ENCODE data around the gene LAX1. TPM values are rescaled to one million over a fixed set of nuclear protein-coding genes. Genes with fewer than 3 reads are reported as not detected.

LAX1 gene
- total RNA-seq, 1 donor from 2014 or later: not detected

DNA sequence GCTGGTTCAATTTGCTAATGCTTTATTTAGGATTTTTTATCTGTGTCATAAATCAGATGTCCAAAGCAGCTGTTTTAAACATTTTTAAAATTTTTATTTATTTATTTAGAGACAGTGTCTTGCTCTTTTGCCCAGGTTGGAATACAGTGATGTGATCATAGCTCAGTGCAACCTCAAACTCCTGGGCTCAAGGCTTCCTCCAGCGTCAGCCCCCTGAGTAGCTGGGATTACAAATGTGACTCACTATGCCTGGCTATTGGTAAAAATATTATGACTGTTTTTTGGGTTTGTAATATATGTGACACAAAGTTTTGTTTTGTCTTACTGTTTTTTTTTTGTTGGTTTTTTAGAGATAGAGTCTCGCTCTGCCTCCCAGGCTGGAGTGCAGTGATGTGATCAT is 42.2 kb downstream of the LAX1 start:
- TF ChIP-seq, protein P1, sequence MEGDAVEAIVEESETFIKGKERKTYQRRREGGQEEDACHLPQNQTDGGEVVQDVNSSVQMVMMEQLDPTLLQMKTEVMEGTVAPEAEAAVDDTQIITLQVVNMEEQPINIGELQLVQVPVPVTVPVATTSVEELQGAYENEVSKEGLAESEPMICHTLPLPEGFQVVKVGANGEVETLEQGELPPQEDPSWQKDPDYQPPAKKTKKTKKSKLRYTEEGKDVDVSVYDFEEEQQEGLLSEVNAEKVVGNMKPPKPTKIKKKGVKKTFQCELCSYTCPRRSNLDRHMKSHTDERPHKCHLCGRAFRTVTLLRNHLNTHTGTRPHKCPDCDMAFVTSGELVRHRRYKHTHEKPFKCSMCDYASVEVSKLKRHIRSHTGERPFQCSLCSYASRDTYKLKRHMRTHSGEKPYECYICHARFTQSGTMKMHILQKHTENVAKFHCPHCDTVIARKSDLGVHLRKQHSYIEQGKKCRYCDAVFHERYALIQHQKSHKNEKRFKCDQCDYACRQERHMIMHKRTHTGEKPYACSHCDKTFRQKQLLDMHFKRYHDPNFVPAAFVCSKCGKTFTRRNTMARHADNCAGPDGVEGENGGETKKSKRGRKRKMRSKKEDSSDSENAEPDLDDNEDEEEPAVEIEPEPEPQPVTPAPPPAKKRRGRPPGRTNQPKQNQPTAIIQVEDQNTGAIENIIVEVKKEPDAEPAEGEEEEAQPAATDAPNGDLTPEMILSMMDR (IDR thresholded peaks at IDR 0.05; ENCODE audit: unreplicated experiment): no peak
- peaks cover 7% of the 10 kb centered on the region for H3K36me3 Mint-ChIP-seq (ENCODE audit: low read depth, unreplicated experiment)

DNA sequence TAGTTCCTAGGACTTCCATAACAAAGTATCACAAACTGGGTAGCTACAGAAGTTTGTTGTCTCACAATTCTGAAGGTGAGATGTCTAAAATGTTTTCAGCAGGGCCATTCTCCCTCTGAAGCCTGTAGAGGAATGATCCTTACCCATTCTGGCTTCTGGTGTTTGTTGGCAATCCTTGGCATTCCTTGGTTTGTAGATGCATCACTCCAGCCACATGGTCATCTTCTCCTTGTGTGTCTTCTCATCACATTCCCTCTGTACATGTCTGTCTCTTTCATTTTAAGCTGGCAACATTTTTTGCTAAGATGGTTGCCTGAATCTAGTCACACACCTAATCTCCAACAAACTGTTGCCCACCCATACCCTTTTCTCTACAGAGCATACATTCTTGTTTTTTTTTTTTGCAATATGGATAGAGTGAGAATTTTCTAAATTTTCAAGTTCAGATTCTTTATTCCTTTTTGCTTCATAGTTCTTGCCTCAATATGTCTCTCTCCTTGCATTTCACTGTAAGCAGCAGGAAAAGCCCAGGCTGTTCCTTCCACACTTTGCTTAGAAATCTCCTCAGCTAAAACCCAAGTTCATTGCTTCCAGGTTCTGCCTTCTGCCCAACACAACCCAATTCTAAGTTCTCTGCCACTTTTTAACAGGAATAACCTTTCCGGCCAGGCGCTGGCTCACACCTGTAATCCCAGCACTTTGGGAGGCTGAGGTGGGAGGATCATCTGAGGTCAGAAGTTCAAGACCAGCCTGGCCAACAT is 48.8 kb downstream of the LAX1 start:
- Mint-ChIP-seq H3K27me3 (ENCODE audit: unreplicated experiment) (peaks cover 2% of the 10 kb centered on the region), H3K9me3 (ENCODE audit: unreplicated experiment) (no peaks in the 10 kb centered on the region), H3K4me1 (ENCODE audit: unreplicated experiment) (no peaks in the 10 kb centered on the region), H3K4me3 (ENCODE audit: unreplicated experiment) (peak overlapping the region; percentile 19), H3K27ac (ENCODE audit: unreplicated experiment) (no peak overlapping the region), H3K36me3 (ENCODE audit: low read depth, unreplicated experiment) (peaks cover 26% of the 10 kb centered on the region)
- no peak for DNase-seq (ENCODE audit: low spot score)
- TF ChIP-seq, protein P1 (IDR thresholded peaks at IDR 0.05; ENCODE audit: unreplicated experiment): no peak

More for the DNA sequence above, 42.2 kb downstream of the LAX1 start:
- H3K4me1 Mint-ChIP-seq (ENCODE audit: unreplicated experiment): no peaks in the 10 kb centered on the region
- H3K9me3 Mint-ChIP-seq (ENCODE audit: unreplicated experiment): no peaks in the 10 kb centered on the region
- DNase-seq (ENCODE audit: low spot score): no peak
- no peak overlapping the region for H3K27ac Mint-ChIP-seq (ENCODE audit: unreplicated experiment)
- H3K4me3 Mint-ChIP-seq (ENCODE audit: unreplicated experiment): no peak overlapping the region
- H3K27me3 Mint-ChIP-seq (ENCODE audit: unreplicated experiment): no peaks in the 10 kb centered on the region

DNA sequence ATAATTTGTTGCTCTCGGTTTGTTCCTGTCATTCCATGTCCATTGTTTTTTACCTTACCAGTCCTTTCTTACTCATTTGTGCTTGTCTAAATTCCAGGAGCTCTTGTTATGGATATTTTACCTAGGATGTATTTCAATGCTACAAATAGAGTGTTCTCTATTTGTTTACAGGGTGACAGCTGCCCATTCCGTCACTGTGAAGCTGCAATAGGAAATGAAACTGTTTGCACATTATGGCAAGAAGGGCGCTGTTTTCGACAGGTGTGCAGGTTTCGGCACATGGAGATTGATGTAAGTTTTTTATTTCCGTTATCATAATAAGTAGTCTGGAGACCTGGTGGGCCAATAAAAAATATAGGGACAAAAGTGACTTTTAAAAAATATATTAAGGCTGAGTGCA is 53.4 kb downstream of the LAX1 start:
- no peak for DNase-seq (ENCODE audit: low spot score)
- Mint-ChIP-seq H3K4me3 (ENCODE audit: unreplicated experiment) (peak overlapping the region; percentile 59), H3K36me3 (ENCODE audit: low read depth, unreplicated experiment) (peaks cover 45% of the 10 kb centered on the region), H3K27me3 (ENCODE audit: unreplicated experiment) (peaks cover 3% of the 10 kb centered on the region), H3K27ac (ENCODE audit: unreplicated experiment) (no peak overlapping the region), H3K9me3 (ENCODE audit: unreplicated experiment) (no peaks in the 10 kb centered on the region), H3K4me1 (ENCODE audit: unreplicated experiment) (no peaks in the 10 kb centered on the region)
- TF ChIP-seq, protein P1 (IDR thresholded peaks at IDR 0.05; ENCODE audit: unreplicated experiment): no peak

DNA sequence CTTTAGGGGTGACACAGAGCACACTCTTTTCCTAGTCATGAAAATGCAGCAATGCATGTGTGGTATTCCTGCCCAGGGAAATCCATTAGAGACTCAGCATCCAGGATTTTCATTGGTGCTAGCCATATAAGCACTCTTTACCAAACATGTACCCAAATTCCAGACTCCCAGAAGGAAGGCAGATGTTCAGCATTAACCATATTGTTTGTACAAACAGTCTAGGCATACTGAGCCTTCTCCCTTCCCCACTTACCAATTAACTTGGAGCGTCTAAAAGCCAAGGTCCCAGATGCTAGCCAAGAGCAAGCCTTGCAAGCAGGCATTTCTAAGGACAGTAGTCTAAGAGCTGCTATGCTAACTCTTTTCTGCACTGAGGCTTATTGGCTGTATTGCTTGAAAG is 58.3 kb downstream of the LAX1 start:
- H3K4me1 Mint-ChIP-seq (ENCODE audit: unreplicated experiment): no peaks in the 10 kb centered on the region
- peaks cover 31% of the 10 kb centered on the region for H3K36me3 Mint-ChIP-seq (ENCODE audit: low read depth, unreplicated experiment)
- H3K27me3 Mint-ChIP-seq (ENCODE audit: unreplicated experiment): peaks cover 1% of the 10 kb centered on the region
- no peak for DNase-seq (ENCODE audit: low spot score)
- no peaks in the 10 kb centered on the region for H3K9me3 Mint-ChIP-seq (ENCODE audit: unreplicated experiment)
- no peak overlapping the region for H3K4me3 Mint-ChIP-seq (ENCODE audit: unreplicated experiment)
- TF ChIP-seq, protein P1 (IDR thresholded peaks at IDR 0.05; ENCODE audit: unreplicated experiment): no peak
- no peak overlapping the region for H3K27ac Mint-ChIP-seq (ENCODE audit: unreplicated experiment)

Other genes starting within 250 kb of the LAX1 start
- 137 TPM for gene ATP2B4, start 138.4 kb upstream of the LAX1 start, total RNA-seq (ENCODE audit: unreplicated experiment)
- 30.3 TPM for gene ZBED6, start 30.4 kb downstream of the LAX1 start, total RNA-seq (ENCODE audit: unreplicated experiment)
- 85.9 TPM for gene ZC3H11A, start 30.4 kb downstream of the LAX1 start, total RNA-seq (ENCODE audit: unreplicated experiment)
- gene SNRPE, start 96.4 kb downstream of the LAX1 start, total RNA-seq (ENCODE audit: unreplicated experiment): 138 TPM

Data from endothelial cell (in vitro differentiated cells).